IPS DF 6.9 (cell line): Measurements from ENCODE around the gene FYN.

Source experiments
- DNase-seq: peaks from one replicate; pipeline ENCODE4 v3.0.0-alpha.2; 2013; ENCODE audit warnings: low read depth, low spot score
- H3K27ac ChIP-seq: one replicate; pipeline ENCODE4 v1.5.1; 2013; ENCODE audit warnings: low read length, control low read depth
- H3K27me3 ChIP-seq: 2 replicates; pipeline ENCODE4 v1.6.1; 2013; ENCODE audit warnings: mild to moderate bottlenecking, low read length; ENCODE audit not compliant: control insufficient read depth, insufficient read depth
- H3K36me3 ChIP-seq: 2 replicates; pipeline ENCODE4 v1.6.1; 2013; ENCODE audit warnings: low read length; ENCODE audit not compliant: control insufficient read depth, insufficient read depth
- H3K4me1 ChIP-seq: 2 replicates; pipeline ENCODE4 v1.6.1; 2013; ENCODE audit warnings: low read length; ENCODE audit not compliant: control insufficient read depth, insufficient read depth
- H3K4me3 ChIP-seq: 2 replicates; pipeline ENCODE4 v1.5.1; 2013; ENCODE audit warnings: mild to moderate bottlenecking, low read length
- H3K9me3 ChIP-seq: 2 replicates; pipeline ENCODE4 v1.6.1; 2013; ENCODE audit warnings: low read length, inconsistent platforms; ENCODE audit not compliant: control insufficient read depth, insufficient read depth
- WGBS: extraction: QIAGEN DNeasy Blood & Tissue Kit; methylation state at CpG from one replicate; pipeline ENCODE4 v1.1.7; 2013; ENCODE audit warnings: mixed read lengths, missing lambda C conversion rate; ENCODE audit not compliant: insufficient read length, insufficient coverage; 5-methylcytosine and 5-hydroxymethylcytosine counted together

Gene FYN

GRCh38 chr6:111852725-111853124 is 20.5 kb downstream of the FYN start:
- no CpG with 5 or more reads among the region's 2 CpGs for WGBS
- Histone ChIP-seq H3K9me3 (no peaks in the 10 kb centered on the region), H3K36me3 (no peaks in the 10 kb centered on the region), H3K4me3 (no peak overlapping the region), H3K27me3 (no peaks in the 10 kb centered on the region), H3K4me1 (peaks cover 10% of the 10 kb centered on the region), H3K27ac (no peak overlapping the region)
- DNase-seq: no peak

- Histone ChIP-seq H3K27ac (no peak overlapping the region), H3K9me3 (no peaks in the 10 kb centered on the region), H3K4me1 (peaks cover 12% of the 10 kb centered on the region), H3K27me3 (no peaks in the 10 kb centered on the region), H3K4me3 (no peak overlapping the region), H3K36me3 (no peaks in the 10 kb centered on the region)
- no CpG with 5 or more reads among the region's 10 CpGs for WGBS
- no peak for DNase-seq
These were observed 22.8 kb downstream of the FYN start for GRCh38 chr6:111850295-111850937.

- H3K27me3 ChIP-seq: no peaks in the 10 kb centered on the region
- H3K27ac ChIP-seq: no peak overlapping the region
- no peaks in the 10 kb centered on the region for H3K9me3 ChIP-seq
- no peak overlapping the region for H3K4me3 ChIP-seq
- WGBS: no CpG with 5 or more reads among the region's 5 CpGs
- H3K36me3 ChIP-seq: no peaks in the 10 kb centered on the region
- peaks cover 13% of the 10 kb centered on the region for H3K4me1 ChIP-seq
- no peak for DNase-seq
These were observed 24.0 kb downstream of the FYN start for GRCh38 chr6:111849298-111849697.

- no CpG with 5 or more reads among the region's 7 CpGs for WGBS
- no peak overlapping the region for H3K27ac ChIP-seq
- H3K9me3 ChIP-seq: no peaks in the 10 kb centered on the region
- H3K27me3 ChIP-seq: no peaks in the 10 kb centered on the region
- no peak overlapping the region for H3K4me3 ChIP-seq
- peaks cover 10% of the 10 kb centered on the region for H3K4me1 ChIP-seq
- DNase-seq: no peak
- H3K36me3 ChIP-seq: no peaks in the 10 kb centered on the region
These were observed 24.9 kb downstream of the FYN start for GRCh38 chr6:111848262-111848812.

GRCh38 chr6:111846492-111847409 is 26.5 kb downstream of the FYN start:
- Histone ChIP-seq H3K4me1 (peaks cover 9% of the 10 kb centered on the region), H3K9me3 (no peaks in the 10 kb centered on the region), H3K36me3 (no peaks in the 10 kb centered on the region), H3K27ac (no peak overlapping the region), H3K27me3 (no peaks in the 10 kb centered on the region), H3K4me3 (no peak overlapping the region)
- no CpG with 5 or more reads among the region's 5 CpGs for WGBS
- no peak for DNase-seq

- Histone ChIP-seq H3K36me3 (no peaks in the 10 kb centered on the region), H3K9me3 (no peaks in the 10 kb centered on the region), H3K4me3 (no peak overlapping the region), H3K27me3 (no peaks in the 10 kb centered on the region), H3K4me1 (peaks cover 9% of the 10 kb centered on the region), H3K27ac (no peak overlapping the region)
- WGBS: no CpG with 5 or more reads among the region's 4 CpGs
- DNase-seq: no peak
These were observed 27.2 kb downstream of the FYN start for GRCh38 chr6:111846066-111846465.

- Histone ChIP-seq H3K27ac (no peak overlapping the region), H3K27me3 (no peaks in the 10 kb centered on the region), H3K36me3 (no peaks in the 10 kb centered on the region), H3K4me1 (peaks cover 9% of the 10 kb centered on the region), H3K9me3 (no peaks in the 10 kb centered on the region), H3K4me3 (no peak overlapping the region)
- no CpG with 5 or more reads among the region's 8 CpGs for WGBS
- DNase-seq: no peak
These were observed 27.8 kb downstream of the FYN start for GRCh38 chr6:111845441-111845871.

- Histone ChIP-seq H3K27me3 (no peaks in the 10 kb centered on the region), H3K4me3 (no peak overlapping the region), H3K4me1 (peaks cover 9% of the 10 kb centered on the region), H3K27ac (no peak overlapping the region), H3K36me3 (no peaks in the 10 kb centered on the region), H3K9me3 (no peaks in the 10 kb centered on the region)
- no CpG with 5 or more reads among the region's 2 CpGs for WGBS
- DNase-seq: no peak
These were observed 28.3 kb downstream of the FYN start for GRCh38 chr6:111844921-111845320.

GRCh38 chr6:111844376-111844775 is 28.9 kb downstream of the FYN start:
- Histone ChIP-seq H3K36me3 (no peaks in the 10 kb centered on the region), H3K9me3 (no peaks in the 10 kb centered on the region), H3K4me1 (peaks cover 9% of the 10 kb centered on the region), H3K27me3 (no peaks in the 10 kb centered on the region), H3K4me3 (no peak overlapping the region), H3K27ac (no peak overlapping the region)
- no peak for DNase-seq
- no CpG with 5 or more reads among the region's 4 CpGs for WGBS

GRCh38 chr6:111843347-111844147 is 29.7 kb downstream of the FYN start:
- H3K4me3 ChIP-seq: no peak overlapping the region
- DNase-seq: no peak
- WGBS: no CpG with 5 or more reads among the region's 7 CpGs
- H3K9me3 ChIP-seq: no peaks in the 10 kb centered on the region
- H3K27ac ChIP-seq: no peak overlapping the region
- H3K4me1 ChIP-seq: peaks cover 6% of the 10 kb centered on the region
- no peaks in the 10 kb centered on the region for H3K36me3 ChIP-seq
- H3K27me3 ChIP-seq: no peaks in the 10 kb centered on the region
